ENCODE results near the gene VWF. TPM values are rescaled to one million over a fixed set of nuclear protein-coding genes. Genes with fewer than 3 reads are reported as not detected.

Gene VWF
- total RNA-seq, 1 experiment from 2014 or later, result 0.37 TPM

GRCh38 chr12:5989621-5990020 lies 134.8 kb downstream of the VWF start:
- in situ Hi-C loops (cut with HindIII; ENCODE audit: low pct_unique_long_range_greater_than_20kb, low sequenced_read_pairs), result no loop called here
- no peak for DNase-seq (ENCODE audit: low read depth, low spot score)

DNA sequence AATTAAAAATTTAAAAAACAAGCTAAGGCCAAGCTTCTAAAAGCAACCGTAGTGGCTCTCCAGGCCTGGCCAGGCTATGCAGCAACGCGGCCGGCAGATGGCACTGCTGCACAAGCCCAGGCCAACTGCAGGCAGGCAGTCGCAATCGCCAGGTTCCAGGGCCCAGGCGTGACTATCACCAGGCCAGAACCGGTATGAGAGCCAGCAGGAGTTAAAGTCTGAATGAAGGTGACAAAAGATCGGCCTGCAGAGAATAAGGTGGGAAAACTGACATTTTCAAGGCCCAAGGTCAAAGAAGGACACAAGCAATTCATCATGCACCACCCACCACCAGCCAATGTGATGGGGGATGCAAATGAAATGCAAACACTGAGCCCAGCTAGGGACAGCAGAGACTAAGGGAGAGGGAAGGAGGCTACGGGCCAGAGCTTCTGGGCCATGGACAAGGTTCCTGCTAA lies 135.8 kb downstream of the VWF start:
- peak; percentile 79 for DNase-seq (ENCODE audit: low read depth, low spot score)
- in situ Hi-C loops (cut with HindIII; ENCODE audit: low pct_unique_long_range_greater_than_20kb, low sequenced_read_pairs), result no loop called here

GRCh38 chr12:5988088-5988487 lies 136.4 kb downstream of the VWF start:
- no peak for DNase-seq (ENCODE audit: low read depth, low spot score)
- in situ Hi-C loops (cut with HindIII; ENCODE audit: low pct_unique_long_range_greater_than_20kb, low sequenced_read_pairs), result no loop called here

DNA sequence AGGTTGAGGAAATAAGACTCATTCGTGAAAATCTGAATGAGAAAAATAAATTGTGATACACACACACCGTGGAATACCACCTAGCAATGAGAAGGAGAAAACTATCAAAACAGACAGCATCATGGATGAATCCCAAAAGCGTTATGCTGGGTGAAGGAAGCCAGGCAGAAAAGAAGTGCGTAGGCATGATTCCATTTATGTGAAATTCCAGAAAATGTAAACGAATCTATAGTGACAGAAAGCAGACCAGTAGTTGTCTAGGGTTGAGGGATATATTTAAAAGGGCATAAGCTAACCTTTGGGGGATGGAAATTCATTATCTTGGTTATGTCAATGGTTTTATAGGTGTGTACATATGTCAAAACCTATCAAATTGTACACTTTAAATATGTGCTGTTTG lies 136.9 kb downstream of the VWF start:
- DNase-seq (ENCODE audit: low read depth, low spot score), result no peak
- in situ Hi-C loops (cut with HindIII; ENCODE audit: low pct_unique_long_range_greater_than_20kb, low sequenced_read_pairs), result no loop called here

GRCh38 chr12:5985471-5985870 lies 139.0 kb downstream of the VWF start:
- in situ Hi-C loops (cut with HindIII; ENCODE audit: low pct_unique_long_range_greater_than_20kb, low sequenced_read_pairs), result no loop called here

GRCh38 chr12:5984873-5985272 lies 139.6 kb downstream of the VWF start:
- in situ Hi-C loops (cut with HindIII; ENCODE audit: low pct_unique_long_range_greater_than_20kb, low sequenced_read_pairs), result no loop called here
- no peak for DNase-seq (ENCODE audit: low read depth, low spot score)

More at GRCh38 chr12:5985471-5985870, 139.0 kb downstream of the VWF start:
- DNase-seq (ENCODE audit: low read depth, low spot score), result no peak

GRCh38 chr12:5982106-5982505 lies 142.4 kb downstream of the VWF start:
- in situ Hi-C loops (cut with HindIII; ENCODE audit: low pct_unique_long_range_greater_than_20kb, low sequenced_read_pairs), result no loop called here
- no peak for DNase-seq (ENCODE audit: low read depth, low spot score)

DNA sequence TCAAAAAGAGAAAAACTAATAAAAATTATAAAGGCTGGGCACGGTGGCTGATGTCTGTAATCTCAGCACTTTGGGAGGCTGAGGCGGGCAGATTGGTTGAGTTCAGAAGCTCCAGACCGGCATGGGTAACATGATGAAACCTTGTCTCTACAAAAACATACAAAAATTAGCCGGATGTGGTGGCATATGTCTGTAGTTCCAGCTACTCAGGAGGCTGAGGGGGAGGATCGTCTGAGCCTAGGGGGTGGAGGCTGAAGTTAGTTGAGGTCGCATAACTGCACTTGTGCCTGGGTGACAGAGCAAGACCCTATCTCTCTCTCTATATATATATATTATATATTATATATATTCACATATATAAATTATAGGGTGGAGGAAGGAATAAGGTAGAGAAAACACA lies 146.9 kb downstream of the VWF start:
- in situ Hi-C loops (cut with HindIII; ENCODE audit: low pct_unique_long_range_greater_than_20kb, low sequenced_read_pairs), result no loop called here
- no peak for DNase-seq (ENCODE audit: low read depth, low spot score)

DNA sequence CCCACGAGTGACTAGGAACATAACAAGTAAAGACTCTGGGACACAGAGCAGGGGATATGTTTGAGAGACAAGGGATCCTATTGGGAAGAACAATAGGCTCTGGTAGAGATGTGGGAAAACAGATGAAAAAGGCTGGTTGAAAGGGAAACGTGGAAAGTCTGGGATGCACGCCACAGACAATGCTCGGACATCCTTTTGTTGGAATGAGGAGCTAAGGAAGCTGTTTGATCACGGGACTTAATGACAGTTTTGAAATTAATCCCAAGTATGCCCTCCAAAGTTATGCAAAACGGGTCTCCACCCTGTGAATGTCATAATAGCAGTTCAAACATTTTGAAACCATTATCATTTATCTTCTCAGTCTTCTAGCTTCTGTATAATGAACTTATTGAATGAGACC lies 147.8 kb downstream of the VWF start:
- in situ Hi-C loops (cut with HindIII; ENCODE audit: low pct_unique_long_range_greater_than_20kb, low sequenced_read_pairs), result no loop called here

DNA sequence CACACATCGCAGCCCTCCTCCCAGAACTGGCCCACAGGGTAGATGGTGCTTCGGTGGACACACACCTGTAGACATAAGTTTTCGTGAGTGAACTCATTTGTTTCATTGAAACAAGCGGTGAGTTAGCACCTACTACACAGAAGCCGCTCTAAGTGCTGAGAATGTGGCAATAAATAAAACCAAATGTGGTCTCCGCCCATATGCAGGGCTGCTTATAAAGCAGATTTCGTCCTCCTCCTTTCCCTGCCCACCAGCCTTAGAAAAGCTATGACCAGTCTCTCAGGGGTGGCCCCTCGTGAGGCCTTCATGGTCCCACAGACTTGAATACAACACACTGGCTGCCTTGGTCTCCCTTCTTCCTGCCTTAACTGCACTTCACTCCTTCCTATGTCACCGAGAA lies 148.3 kb downstream of the VWF start:
- no peak for DNase-seq (ENCODE audit: low read depth, low spot score)
- in situ Hi-C loops (cut with HindIII; ENCODE audit: low pct_unique_long_range_greater_than_20kb, low sequenced_read_pairs), result no loop called here

More for the DNA sequence above, 147.8 kb downstream of the VWF start:
- DNase-seq (ENCODE audit: low read depth, low spot score), result no peak

- in situ Hi-C loops (cut with HindIII; ENCODE audit: low pct_unique_long_range_greater_than_20kb, low sequenced_read_pairs), result no loop called here
- no peak for DNase-seq (ENCODE audit: low read depth, low spot score)
Observed at GRCh38 chr12:5973461-5974115, 150.9 kb downstream of the VWF start.

GRCh38 chr12:5972387-5972786 lies 152.1 kb downstream of the VWF start:
- in situ Hi-C loops (cut with HindIII; ENCODE audit: low pct_unique_long_range_greater_than_20kb, low sequenced_read_pairs), result no loop called here
- DNase-seq (ENCODE audit: low read depth, low spot score), result no peak

DNA sequence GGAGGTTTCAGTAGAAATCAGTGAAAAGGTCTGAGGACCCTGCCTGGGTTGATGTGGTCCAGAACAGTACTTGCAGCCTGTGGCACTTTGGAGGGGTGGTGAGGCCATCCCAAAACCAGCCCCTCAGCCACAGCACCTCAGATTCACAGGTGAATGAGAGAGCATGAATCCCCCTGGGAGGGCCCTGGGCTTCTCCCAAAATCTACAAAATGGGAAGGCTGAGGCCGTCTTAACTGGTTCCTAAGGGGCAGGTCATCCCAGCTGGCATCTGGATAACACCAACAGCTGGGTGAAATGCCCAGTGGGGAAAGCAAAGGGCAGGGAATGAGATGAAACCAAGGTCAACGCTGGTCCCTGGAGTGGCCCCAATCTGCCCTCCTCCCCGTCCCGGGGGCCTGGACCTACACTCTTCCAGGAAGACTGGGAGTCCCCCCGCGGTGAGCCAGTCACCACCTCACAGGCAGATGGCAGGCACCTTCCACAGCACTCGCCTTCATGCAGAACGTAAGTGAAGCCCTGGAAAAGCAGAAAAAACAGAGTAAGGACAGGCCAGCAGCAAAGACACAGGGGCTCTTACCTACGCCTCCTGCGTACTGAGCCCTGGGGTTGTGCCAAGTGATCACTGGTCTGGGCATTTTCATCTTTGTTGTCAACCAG lies 153.1 kb downstream of the VWF start:
- DNase-seq (ENCODE audit: low read depth, low spot score), result no peak
- in situ Hi-C loops (cut with HindIII; ENCODE audit: low pct_unique_long_range_greater_than_20kb, low sequenced_read_pairs), result no loop called here

- in situ Hi-C loops (cut with HindIII; ENCODE audit: low pct_unique_long_range_greater_than_20kb, low sequenced_read_pairs), result no loop called here
Observed at GRCh38 chr12:5969974-5970690, 154.3 kb downstream of the VWF start.

GRCh38 chr12:5969156-5969973 lies 155.1 kb downstream of the VWF start:
- no peak for DNase-seq (ENCODE audit: low read depth, low spot score)
- in situ Hi-C loops (cut with HindIII; ENCODE audit: low pct_unique_long_range_greater_than_20kb, low sequenced_read_pairs), result no loop called here

More at GRCh38 chr12:5969974-5970690, 154.3 kb downstream of the VWF start:
- peak; percentile 10 for DNase-seq (ENCODE audit: low read depth, low spot score)

DNA sequence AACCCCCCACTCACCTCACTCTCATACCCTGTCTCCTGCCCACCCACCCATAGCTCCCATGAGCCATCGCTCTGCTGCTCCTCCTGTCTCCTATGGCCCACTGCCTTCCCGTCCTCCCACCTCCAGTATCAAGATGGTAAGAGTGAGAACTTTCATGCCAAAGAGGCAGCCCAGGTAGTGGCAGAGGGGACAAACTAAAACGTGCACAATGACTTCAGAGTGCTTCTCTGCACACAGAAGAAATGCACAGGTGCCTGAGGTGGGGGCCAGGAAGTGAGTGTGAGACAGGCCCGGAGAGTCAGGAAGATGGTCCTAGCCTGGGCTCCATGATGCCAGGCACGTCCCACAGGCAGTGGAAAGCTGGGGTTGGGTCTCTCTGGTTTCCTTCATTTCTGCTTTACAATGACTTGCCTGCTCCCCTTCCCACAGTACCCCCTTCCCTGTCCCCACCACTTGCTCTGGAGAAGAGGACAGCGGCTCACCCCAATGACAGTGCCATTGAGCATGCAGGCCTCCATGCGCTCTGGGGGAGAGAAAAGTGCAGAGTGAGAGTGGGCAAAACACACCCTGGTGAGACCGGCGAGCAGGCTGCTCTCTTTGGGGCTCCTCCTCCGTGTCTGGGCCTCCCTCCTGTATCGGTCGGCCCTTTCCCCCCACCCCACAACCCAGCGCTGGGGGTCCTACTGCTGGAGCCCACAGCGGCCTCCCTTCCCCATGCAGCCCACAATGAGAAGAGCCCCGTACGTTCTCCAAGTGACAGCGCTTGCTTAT lies 156.6 kb downstream of the VWF start:
- in situ Hi-C loops (cut with HindIII; ENCODE audit: low pct_unique_long_range_greater_than_20kb, low sequenced_read_pairs), result no loop called here

GRCh38 chr12:5966486-5967095 lies 157.9 kb downstream of the VWF start:
- in situ Hi-C loops (cut with HindIII; ENCODE audit: low pct_unique_long_range_greater_than_20kb, low sequenced_read_pairs), result no loop called here
- DNase-seq (ENCODE audit: low read depth, low spot score), result no peak

More for the DNA sequence above, 156.6 kb downstream of the VWF start:
- no peak for DNase-seq (ENCODE audit: low read depth, low spot score)

Measured in SK-MEL-5 (cell line).